Measurements from ENCODE around the gene FBXL16.
"Not testable (repeated sequence)": the region's sequence is repeated elsewhere in the genome, so short reads cannot be mapped to it uniquely, and the experiment has no call there.

The FBXL16 gene

GRCh38 chr16:714079-714478 is 8.5 kb upstream of the FBXL16 start:
- no peaks in the 10 kb centered on the region for H3K9me3 ChIP-seq (replicated peaks; ENCODE audit: insufficient read depth, low read length)
- H2AFZ ChIP-seq (ENCODE audit: low read length) = no peak overlapping the region
- H3K9me2 ChIP-seq (replicated peaks; ENCODE audit: insufficient read depth, low read length) = no peaks in the 10 kb centered on the region
- H3K4me1 ChIP-seq (ENCODE audit: low read length) = peaks cover 7% of the 10 kb centered on the region; the same call in 1 of the 2 replicates
- H3K79me2 ChIP-seq (ENCODE audit: low read length) = no peaks in the 10 kb centered on the region
- no peaks in the 10 kb centered on the region for H3K36me3 ChIP-seq (replicated peaks; ENCODE audit: insufficient read depth, low read length)
- no peak overlapping the region for H3K9ac ChIP-seq (ENCODE audit: low read length)
- no peak overlapping the region for H3K4me3 ChIP-seq (ENCODE audit: low read length)
- no peak overlapping the region for H3K27ac ChIP-seq (ENCODE audit: low read length)
- H3F3A ChIP-seq (ENCODE audit: insufficient read depth, low read length) = no peaks in the 10 kb centered on the region
- no peak for TF ChIP-seq EZH2 (optimal IDR thresholded peaks at IDR 0.05; ENCODE audit: low read depth, low read length)
- no peak for TF ChIP-seq CTCF (IDR thresholded peaks at IDR 0.05; ENCODE audit: low read length)
- no peak for TF ChIP-seq EZH2phosphoT487 (IDR thresholded peaks at IDR 0.05; ENCODE audit: low read length)
- H3K27me3 ChIP-seq (replicated peaks; ENCODE audit: insufficient read depth, low read length) = peaks cover 49% of the 10 kb centered on the region
- H3K4me2 ChIP-seq (ENCODE audit: low read depth, low read length) = no peak overlapping the region
- DNase-seq = no peak
- no peaks in the 10 kb centered on the region for H4K20me1 ChIP-seq (ENCODE audit: insufficient read depth, low read length)

DNA sequence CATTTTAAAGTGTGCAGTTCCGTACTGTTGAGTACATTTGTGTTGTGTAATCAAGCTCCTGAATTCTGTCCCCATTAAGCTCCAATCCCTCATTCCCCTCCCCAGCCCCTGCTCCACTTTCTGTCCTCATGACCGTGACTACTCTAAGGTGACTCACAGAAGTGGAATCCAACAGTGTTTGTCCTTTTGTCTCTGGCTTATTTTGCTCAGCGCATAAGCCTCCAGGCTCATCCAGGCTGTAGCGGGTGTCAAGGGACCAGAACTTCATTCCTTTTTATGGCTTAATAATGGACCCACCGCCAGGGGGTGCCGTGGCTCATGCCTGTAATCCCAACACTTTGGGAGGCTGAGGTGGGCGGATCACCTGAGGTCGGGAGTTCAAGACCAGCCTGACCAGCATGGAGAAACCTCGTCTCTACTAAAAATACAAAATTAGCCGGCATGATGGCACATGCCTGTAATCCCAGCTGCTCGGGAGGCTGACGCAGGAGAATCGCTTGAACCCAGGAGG is 7.2 kb upstream of the FBXL16 start:
- peak; percentile 30 for TF ChIP-seq CTCF (IDR thresholded peaks at IDR 0.05; ENCODE audit: low read length)
- H3K4me2 ChIP-seq (ENCODE audit: low read depth, low read length); H3K27ac ChIP-seq (ENCODE audit: low read length); H4K20me1 ChIP-seq (ENCODE audit: insufficient read depth, low read length); H3F3A ChIP-seq (ENCODE audit: insufficient read depth, low read length); H3K9me3 ChIP-seq (replicated peaks; ENCODE audit: insufficient read depth, low read length); H3K79me2 ChIP-seq (ENCODE audit: low read length); H3K4me3 ChIP-seq (ENCODE audit: low read length); H3K4me1 ChIP-seq (ENCODE audit: low read length); H3K9me2 ChIP-seq (replicated peaks; ENCODE audit: insufficient read depth, low read length); H2AFZ ChIP-seq (ENCODE audit: low read length); H3K9ac ChIP-seq (ENCODE audit: low read length); H3K36me3 ChIP-seq (replicated peaks; ENCODE audit: insufficient read depth, low read length): not testable (repeated sequence)
- peak; percentile 42 for DNase-seq
- peaks cover 51% of the 10 kb centered on the region for H3K27me3 ChIP-seq (replicated peaks; ENCODE audit: insufficient read depth, low read length)

GRCh38 chr16:711548-712320 is 6.1 kb upstream of the FBXL16 start:
- Histone ChIP-seq H3K9me2 (replicated peaks; ENCODE audit: insufficient read depth, low read length) (no peaks in the 10 kb centered on the region), H3K79me2 (ENCODE audit: low read length) (no peaks in the 10 kb centered on the region), H2AFZ (ENCODE audit: low read length) (no peak overlapping the region), H3K9me3 (replicated peaks; ENCODE audit: insufficient read depth, low read length) (no peaks in the 10 kb centered on the region), H3K4me3 (ENCODE audit: low read length) (no peak overlapping the region), H3F3A (ENCODE audit: insufficient read depth, low read length) (no peaks in the 10 kb centered on the region), H4K20me1 (ENCODE audit: insufficient read depth, low read length) (no peaks in the 10 kb centered on the region), H3K4me1 (ENCODE audit: low read length) (peaks cover 7% of the 10 kb centered on the region; the same call in 1 of the 2 replicates), H3K27ac (ENCODE audit: low read length) (no peak overlapping the region), H3K36me3 (replicated peaks; ENCODE audit: insufficient read depth, low read length) (no peaks in the 10 kb centered on the region), H3K4me2 (ENCODE audit: low read depth, low read length) (no peak overlapping the region), H3K9ac (ENCODE audit: low read length) (no peak overlapping the region), H3K27me3 (replicated peaks; ENCODE audit: insufficient read depth, low read length) (peaks cover 46% of the 10 kb centered on the region)
- no peak for TF ChIP-seq EZH2phosphoT487 (IDR thresholded peaks at IDR 0.05; ENCODE audit: low read length)
- TF ChIP-seq EZH2 (optimal IDR thresholded peaks at IDR 0.05; ENCODE audit: low read depth, low read length) = no peak
- peak; percentile 77 for TF ChIP-seq CTCF (IDR thresholded peaks at IDR 0.05; ENCODE audit: low read length)
- DNase-seq = peak; percentile 63
